Fibroblast of lung (primary cell): ENCODE results near the gene TTLL11. TPM values are rescaled to one million over a fixed set of nuclear protein-coding genes. Genes with fewer than 3 reads are reported as not detected.

ENCODE experiments used
- DNase-seq, 2 donors: peaks; one replicate each; pipeline versions ENCODE4 v3.0.0 to v3.0.0-alpha.2; 2010; ENCODE audit warnings: low read depth in 2 of 2
- H2AFZ ChIP-seq: 2 replicates; pipeline ENCODE4 v1.5.1; 2012; ENCODE audit warnings: low read length, control low read depth, inconsistent platforms
- H3K27ac ChIP-seq: 2 replicates; pipeline ENCODE4 v1.5.1; 2011; ENCODE audit warnings: low read length, control low read depth; ENCODE audit not compliant: insufficient read depth
- H3K27me3 ChIP-seq: 2 replicates; pipeline ENCODE4 v1.5.1; 2011; ENCODE audit warnings: mild to moderate bottlenecking, low read length; ENCODE audit not compliant: control insufficient read depth, insufficient read depth
- H3K36me3 ChIP-seq: 2 replicates; pipeline ENCODE4 v1.5.1; 2011; ENCODE audit warnings: low read length; ENCODE audit not compliant: control insufficient read depth, insufficient read depth
- H3K4me1 ChIP-seq: 2 replicates; pipeline ENCODE4 v1.5.1; 2011; ENCODE audit warnings: low read length; ENCODE audit not compliant: control insufficient read depth, insufficient read depth; ENCODE audit errors: extremely low read depth
- H3K4me2 ChIP-seq: 2 replicates; pipeline ENCODE4 v1.5.1; 2011; ENCODE audit warnings: low read length, control low read depth; ENCODE audit not compliant: insufficient read depth; ENCODE audit errors: extremely low read depth
- H3K4me3 ChIP-seq, 4 experiments: fragments of 200-600 bp in 1 of 4; sonication (generic) in 1 of 4; replicated peaks in 1 of 4; 2 replicates each; pipeline ENCODE4 v1.5.1; 2011 to 2016; ENCODE audit warnings: low read length in 4 of 4, low read depth in 3 of 4, mild to moderate bottlenecking in 3 of 4, control low read depth in 2 of 4, inconsistent platforms in 1 of 4, mixed read lengths in 1 of 4; ENCODE audit not compliant: insufficient read depth in 1 of 4; ENCODE audit errors: control extremely low read depth in 1 of 4
- H3K79me2 ChIP-seq: 2 replicates; pipeline ENCODE4 v1.5.1; 2012; ENCODE audit warnings: mild to moderate bottlenecking, low read length, inconsistent platforms; ENCODE audit not compliant: control insufficient read depth, insufficient read depth
- H3K9ac ChIP-seq: 2 replicates; pipeline ENCODE4 v1.5.1; 2011; ENCODE audit warnings: mild to moderate bottlenecking, low read length, control low read depth; ENCODE audit not compliant: insufficient read depth
- H3K9me3 ChIP-seq: 2 replicates; pipeline ENCODE4 v1.5.1; 2012; ENCODE audit warnings: low read depth, low read length; ENCODE audit not compliant: control insufficient read depth, insufficient read depth
- H4K20me1 ChIP-seq: 2 replicates; pipeline ENCODE4 v1.5.1; 2011; ENCODE audit warnings: low read length; ENCODE audit not compliant: control insufficient read depth, insufficient read depth; ENCODE audit errors: extremely low read depth
- CTCF ChIP-seq, 2 donors: IDR thresholded peaks in 1 of 2; conservative IDR thresholded peaks in 1 of 2; 1 replicate in 1 of 2; 2 replicates in 1 of 2; pipeline ENCODE4 v1.5.1; 2011 to 2012; ENCODE audit warnings: low read length in 2 of 2, control low read depth in 1 of 2, inconsistent platforms in 1 of 2, low read depth in 1 of 2, mild to moderate bottlenecking in 1 of 2
- EZH2 ChIP-seq: IDR thresholded peaks from 2 replicates; pipeline ENCODE4 v1.5.1; 2012; ENCODE audit warnings: low read length, control low read depth, mild to moderate bottlenecking; ENCODE audit errors: missing control alignments
- polyA plus RNA-seq, 2 donors: library from polyadenylated mRNA; depleted of rRNA in 1 of 2; stranded (reverse) in 1 of 2; unstranded in 1 of 2; fragments of >200 nt; gene quantifications; 2 replicates each; pipeline ENCODE4 v1.2.1, GENCODE V29; 2011 to 2012; ENCODE audit warnings: missing spikeins in 1 of 2
- total RNA-seq: library from RNA; depleted of rRNA; stranded (reverse); fragments of >200 nt; gene quantifications from 2 replicates; pipeline ENCODE4 v1.2.1, GENCODE V29; 2014

TTLL11 gene
- total and polyA plus RNA-seq, 2 donors (not counting 1 experiment from before 2014, with no cell fraction given): 3.9 to 4.8 TPM

- H3K9me3 ChIP-seq: no peaks in the 10 kb centered on the region
- TF ChIP-seq CTCF (conservative IDR thresholded peaks at IDR 0.05 in 1 of 2, IDR thresholded peaks at IDR 0.05 in 1 of 2; ENCODE audit: low read depth in 1 of 2, low read length in 2 of 2) (no peak), EZH2 (no peak)
- no peak overlapping the region for H3K9ac ChIP-seq
- no peaks in the 10 kb centered on the region for H3K79me2 ChIP-seq
- H3K4me1 ChIP-seq: peaks cover 2% of the 10 kb centered on the region
- no peak overlapping the region for H3K27ac ChIP-seq
- DNase-seq: no peak
- H3K4me3 ChIP-seq: no peak overlapping the region
- no peaks in the 10 kb centered on the region for H3K27me3 ChIP-seq
- H4K20me1 ChIP-seq: no peaks in the 10 kb centered on the region
- H2AFZ ChIP-seq: no peak overlapping the region
- H3K4me2 ChIP-seq: no peak overlapping the region
- H3K36me3 ChIP-seq: no peaks in the 10 kb centered on the region
Observed at GRCh38 chr9:121815084-121815483, 278.0 kb downstream of the TTLL11 start.

- Histone ChIP-seq H2AFZ (no peak overlapping the region), H3K79me2 (no peaks in the 10 kb centered on the region), H3K27me3 (no peaks in the 10 kb centered on the region), H3K4me3 (no peak overlapping the region), H3K36me3 (no peaks in the 10 kb centered on the region), H3K9ac (no peak overlapping the region), H3K4me2 (no peak overlapping the region), H3K9me3 (no peaks in the 10 kb centered on the region), H4K20me1 (no peaks in the 10 kb centered on the region), H3K27ac (no peak overlapping the region), H3K4me1 (peaks cover 2% of the 10 kb centered on the region)
- TF ChIP-seq EZH2: no peak
- DNase-seq: no peak
Observed at GRCh38 chr9:121814594-121814993, 278.5 kb downstream of the TTLL11 start.

- Histone ChIP-seq H3K4me1 (no peaks in the 10 kb centered on the region), H3K27me3 (no peaks in the 10 kb centered on the region), H3K36me3 (no peaks in the 10 kb centered on the region), H3K4me2 (no peak overlapping the region), H3K9ac (no peak overlapping the region), H4K20me1 (no peaks in the 10 kb centered on the region), H3K9me3 (no peaks in the 10 kb centered on the region), H2AFZ (no peak overlapping the region), H3K4me3 (no peak overlapping the region), H3K27ac (no peak overlapping the region), H3K79me2 (no peaks in the 10 kb centered on the region)
- TF ChIP-seq EZH2: no peak
- no peak for TF ChIP-seq CTCF (conservative IDR thresholded peaks at IDR 0.05 in 1 of 2, IDR thresholded peaks at IDR 0.05 in 1 of 2; ENCODE audit: low read depth in 1 of 2, low read length in 2 of 2)
- no peak for DNase-seq
Observed at GRCh38 chr9:121813519-121814210, 279.4 kb downstream of the TTLL11 start.
